ENCODE data around the gene HPGD.

DNA sequence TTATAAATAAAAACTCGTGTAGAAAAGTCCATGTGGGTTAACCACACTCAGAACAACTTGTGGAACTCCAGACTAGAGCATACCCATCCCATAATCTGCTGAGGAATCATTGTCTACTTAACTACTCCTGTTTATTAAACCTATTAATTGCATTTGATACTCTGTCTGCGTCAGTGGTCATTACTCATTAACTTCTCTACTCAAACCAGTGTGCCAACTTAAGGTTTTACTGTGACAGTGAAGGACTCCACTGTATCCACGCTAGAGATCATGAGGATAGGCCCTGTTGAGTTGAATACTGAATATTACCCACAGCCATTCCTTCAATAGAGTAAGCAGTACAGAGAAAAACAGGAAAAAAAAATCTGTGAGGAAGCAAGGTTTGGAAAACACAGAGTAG lies 17.3 kb downstream of the HPGD start:
- TF ChIP-seq, protein P1, sequence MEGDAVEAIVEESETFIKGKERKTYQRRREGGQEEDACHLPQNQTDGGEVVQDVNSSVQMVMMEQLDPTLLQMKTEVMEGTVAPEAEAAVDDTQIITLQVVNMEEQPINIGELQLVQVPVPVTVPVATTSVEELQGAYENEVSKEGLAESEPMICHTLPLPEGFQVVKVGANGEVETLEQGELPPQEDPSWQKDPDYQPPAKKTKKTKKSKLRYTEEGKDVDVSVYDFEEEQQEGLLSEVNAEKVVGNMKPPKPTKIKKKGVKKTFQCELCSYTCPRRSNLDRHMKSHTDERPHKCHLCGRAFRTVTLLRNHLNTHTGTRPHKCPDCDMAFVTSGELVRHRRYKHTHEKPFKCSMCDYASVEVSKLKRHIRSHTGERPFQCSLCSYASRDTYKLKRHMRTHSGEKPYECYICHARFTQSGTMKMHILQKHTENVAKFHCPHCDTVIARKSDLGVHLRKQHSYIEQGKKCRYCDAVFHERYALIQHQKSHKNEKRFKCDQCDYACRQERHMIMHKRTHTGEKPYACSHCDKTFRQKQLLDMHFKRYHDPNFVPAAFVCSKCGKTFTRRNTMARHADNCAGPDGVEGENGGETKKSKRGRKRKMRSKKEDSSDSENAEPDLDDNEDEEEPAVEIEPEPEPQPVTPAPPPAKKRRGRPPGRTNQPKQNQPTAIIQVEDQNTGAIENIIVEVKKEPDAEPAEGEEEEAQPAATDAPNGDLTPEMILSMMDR (optimal IDR thresholded peaks at IDR 0.05 in 1 of 3, IDR thresholded peaks at IDR 0.05 in 1 of 3, conservative IDR thresholded peaks at IDR 0.05 in 1 of 3; ENCODE audit: extremely low read depth in 1 of 3, insufficient read depth in 2 of 3, low read length in 3 of 3) = no peak
- TF ChIP-seq EZH2 (IDR thresholded peaks at IDR 0.05; ENCODE audit: low read length) = no peak

Data from keratinocyte (primary cell).